ENCODE data around the gene SIX1. TPM values are rescaled to one million over a fixed set of nuclear protein-coding genes. Genes with fewer than 3 reads are reported as not detected.

The SIX1 gene
- total and polyA plus RNA-seq, 2 of the 13 experiments (the other 11 are each of a cell fraction or from before 2014, with no cell fraction given) = 1.7 to 6.5 TPM

DNA sequence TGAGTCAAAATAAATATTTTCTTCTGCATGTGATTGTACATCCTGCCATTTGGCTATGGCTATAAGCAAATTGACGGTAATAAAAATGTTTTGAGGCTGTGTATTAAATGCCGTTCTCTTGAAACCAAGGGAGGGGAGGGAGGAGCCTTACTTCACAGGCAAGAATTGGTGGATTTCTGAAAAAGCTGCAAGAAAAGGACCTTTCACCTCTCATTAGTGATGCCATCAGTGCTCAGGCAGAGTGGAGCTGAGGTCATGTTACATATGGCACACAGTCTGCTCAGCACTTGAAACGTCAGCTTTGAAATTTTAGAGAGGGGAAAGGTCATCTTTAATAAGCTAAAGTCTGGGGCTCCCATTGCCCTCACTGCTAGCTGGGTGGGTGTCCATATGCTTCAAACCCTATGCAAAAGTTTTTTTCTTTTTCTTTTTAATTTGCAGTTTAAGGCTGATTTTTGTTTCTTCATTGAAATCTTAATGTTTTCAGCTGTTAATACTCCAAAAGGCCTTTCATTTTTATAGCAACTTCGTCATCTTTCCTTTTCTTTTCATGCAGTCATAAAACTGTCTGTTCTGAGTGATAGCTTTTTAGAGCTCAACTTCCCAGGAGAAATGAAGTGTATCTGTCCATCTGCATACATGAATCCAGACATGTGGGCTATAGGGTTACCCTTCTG lies 9.8 kb upstream of the SIX1 start (continued):
- TF ChIP-seq ZNF251 (CRISPR knock-in tag; IDR thresholded peaks at IDR 0.05) (no peak), MZF1 (CRISPR knock-in tag; IDR thresholded peaks at IDR 0.05; ENCODE audit: borderline replicate concordance) (no peak), RXRB (CRISPR knock-in tag; IDR thresholded peaks at IDR 0.05; ENCODE audit: borderline replicate concordance) (peak; percentile 86), NPAS2 (CRISPR knock-in tag; IDR thresholded peaks at IDR 0.05; ENCODE audit: borderline replicate concordance) (no peak), ZNF724P (CRISPR knock-in tag; IDR thresholded peaks at IDR 0.05; ENCODE audit: borderline replicate concordance) (no peak), SALL1 (CRISPR knock-in tag; IDR thresholded peaks at IDR 0.05) (peak; percentile 27; the same call in 1 of the 2 replicates), ZBTB21 (CRISPR knock-in tag; IDR thresholded peaks at IDR 0.05) (peak; percentile 93), ZNF569 (CRISPR knock-in tag; IDR thresholded peaks at IDR 0.05; ENCODE audit: borderline replicate concordance) (no peak), ZNF350 (CRISPR knock-in tag; IDR thresholded peaks at IDR 0.05; ENCODE audit: borderline replicate concordance, low read depth) (no peak), GABPB1 (CRISPR knock-in tag; IDR thresholded peaks at IDR 0.05) (no peak), FOXK1 (CRISPR knock-in tag; IDR thresholded peaks at IDR 0.05; ENCODE audit: borderline replicate concordance, low read depth) (no peak), NFYB (CRISPR knock-in tag; IDR thresholded peaks at IDR 0.05) (no peak), ZNF180 (CRISPR knock-in tag; IDR thresholded peaks at IDR 0.05; ENCODE audit: borderline replicate concordance, low read depth) (no peak), CREB1 (IDR thresholded peaks at IDR 0.05) (peak; percentile 27; the same call in 1 of the 2 replicates), CREB1 (CRISPR knock-in tag; IDR thresholded peaks at IDR 0.05) (peak; percentile 48; the same call in 1 of the 2 replicates)
- TF ChIP-seq, protein P1, sequence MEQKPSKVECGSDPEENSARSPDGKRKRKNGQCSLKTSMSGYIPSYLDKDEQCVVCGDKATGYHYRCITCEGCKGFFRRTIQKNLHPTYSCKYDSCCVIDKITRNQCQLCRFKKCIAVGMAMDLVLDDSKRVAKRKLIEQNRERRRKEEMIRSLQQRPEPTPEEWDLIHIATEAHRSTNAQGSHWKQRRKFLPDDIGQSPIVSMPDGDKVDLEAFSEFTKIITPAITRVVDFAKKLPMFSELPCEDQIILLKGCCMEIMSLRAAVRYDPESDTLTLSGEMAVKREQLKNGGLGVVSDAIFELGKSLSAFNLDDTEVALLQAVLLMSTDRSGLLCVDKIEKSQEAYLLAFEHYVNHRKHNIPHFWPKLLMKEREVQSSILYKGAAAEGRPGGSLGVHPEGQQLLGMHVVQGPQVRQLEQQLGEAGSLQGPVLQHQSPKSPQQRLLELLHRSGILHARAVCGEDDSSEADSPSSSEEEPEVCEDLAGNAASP (CRISPR knock-in tag; IDR thresholded peaks at IDR 0.05; ENCODE audit: borderline replicate concordance) = peak; percentile 67; the same call in 1 of the 2 replicates
- TF ChIP-seq, protein P2, sequence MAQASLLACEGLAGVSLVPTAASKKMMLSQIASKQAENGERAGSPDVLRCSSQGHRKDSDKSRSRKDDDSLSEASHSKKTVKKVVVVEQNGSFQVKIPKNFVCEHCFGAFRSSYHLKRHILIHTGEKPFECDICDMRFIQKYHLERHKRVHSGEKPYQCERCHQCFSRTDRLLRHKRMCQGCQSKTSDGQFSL (CRISPR knock-in tag; IDR thresholded peaks at IDR 0.05) = no peak
- TF ChIP-seq, protein P3, sequence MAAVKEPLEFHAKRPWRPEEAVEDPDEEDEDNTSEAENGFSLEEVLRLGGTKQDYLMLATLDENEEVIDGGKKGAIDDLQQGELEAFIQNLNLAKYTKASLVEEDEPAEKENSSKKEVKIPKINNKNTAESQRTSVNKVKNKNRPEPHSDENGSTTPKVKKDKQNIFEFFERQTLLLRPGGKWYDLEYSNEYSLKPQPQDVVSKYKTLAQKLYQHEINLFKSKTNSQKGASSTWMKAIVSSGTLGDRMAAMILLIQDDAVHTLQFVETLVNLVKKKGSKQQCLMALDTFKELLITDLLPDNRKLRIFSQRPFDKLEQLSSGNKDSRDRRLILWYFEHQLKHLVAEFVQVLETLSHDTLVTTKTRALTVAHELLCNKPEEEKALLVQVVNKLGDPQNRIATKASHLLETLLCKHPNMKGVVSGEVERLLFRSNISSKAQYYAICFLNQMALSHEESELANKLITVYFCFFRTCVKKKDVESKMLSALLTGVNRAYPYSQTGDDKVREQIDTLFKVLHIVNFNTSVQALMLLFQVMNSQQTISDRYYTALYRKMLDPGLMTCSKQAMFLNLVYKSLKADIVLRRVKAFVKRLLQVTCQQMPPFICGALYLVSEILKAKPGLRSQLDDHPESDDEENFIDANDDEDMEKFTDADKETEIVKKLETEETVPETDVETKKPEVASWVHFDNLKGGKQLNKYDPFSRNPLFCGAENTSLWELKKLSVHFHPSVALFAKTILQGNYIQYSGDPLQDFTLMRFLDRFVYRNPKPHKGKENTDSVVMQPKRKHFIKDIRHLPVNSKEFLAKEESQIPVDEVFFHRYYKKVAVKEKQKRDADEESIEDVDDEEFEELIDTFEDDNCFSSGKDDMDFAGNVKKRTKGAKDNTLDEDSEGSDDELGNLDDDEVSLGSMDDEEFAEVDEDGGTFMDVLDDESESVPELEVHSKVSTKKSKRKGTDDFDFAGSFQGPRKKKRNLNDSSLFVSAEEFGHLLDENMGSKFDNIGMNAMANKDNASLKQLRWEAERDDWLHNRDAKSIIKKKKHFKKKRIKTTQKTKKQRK (IDR thresholded peaks at IDR 0.05; ENCODE audit: low read length) = no peak
- TF ChIP-seq, protein P4, sequence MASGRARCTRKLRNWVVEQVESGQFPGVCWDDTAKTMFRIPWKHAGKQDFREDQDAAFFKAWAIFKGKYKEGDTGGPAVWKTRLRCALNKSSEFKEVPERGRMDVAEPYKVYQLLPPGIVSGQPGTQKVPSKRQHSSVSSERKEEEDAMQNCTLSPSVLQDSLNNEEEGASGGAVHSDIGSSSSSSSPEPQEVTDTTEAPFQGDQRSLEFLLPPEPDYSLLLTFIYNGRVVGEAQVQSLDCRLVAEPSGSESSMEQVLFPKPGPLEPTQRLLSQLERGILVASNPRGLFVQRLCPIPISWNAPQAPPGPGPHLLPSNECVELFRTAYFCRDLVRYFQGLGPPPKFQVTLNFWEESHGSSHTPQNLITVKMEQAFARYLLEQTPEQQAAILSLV (CRISPR knock-in tag; IDR thresholded peaks at IDR 0.05; ENCODE audit: borderline replicate concordance) = no peak
- TF ChIP-seq, protein P5, sequence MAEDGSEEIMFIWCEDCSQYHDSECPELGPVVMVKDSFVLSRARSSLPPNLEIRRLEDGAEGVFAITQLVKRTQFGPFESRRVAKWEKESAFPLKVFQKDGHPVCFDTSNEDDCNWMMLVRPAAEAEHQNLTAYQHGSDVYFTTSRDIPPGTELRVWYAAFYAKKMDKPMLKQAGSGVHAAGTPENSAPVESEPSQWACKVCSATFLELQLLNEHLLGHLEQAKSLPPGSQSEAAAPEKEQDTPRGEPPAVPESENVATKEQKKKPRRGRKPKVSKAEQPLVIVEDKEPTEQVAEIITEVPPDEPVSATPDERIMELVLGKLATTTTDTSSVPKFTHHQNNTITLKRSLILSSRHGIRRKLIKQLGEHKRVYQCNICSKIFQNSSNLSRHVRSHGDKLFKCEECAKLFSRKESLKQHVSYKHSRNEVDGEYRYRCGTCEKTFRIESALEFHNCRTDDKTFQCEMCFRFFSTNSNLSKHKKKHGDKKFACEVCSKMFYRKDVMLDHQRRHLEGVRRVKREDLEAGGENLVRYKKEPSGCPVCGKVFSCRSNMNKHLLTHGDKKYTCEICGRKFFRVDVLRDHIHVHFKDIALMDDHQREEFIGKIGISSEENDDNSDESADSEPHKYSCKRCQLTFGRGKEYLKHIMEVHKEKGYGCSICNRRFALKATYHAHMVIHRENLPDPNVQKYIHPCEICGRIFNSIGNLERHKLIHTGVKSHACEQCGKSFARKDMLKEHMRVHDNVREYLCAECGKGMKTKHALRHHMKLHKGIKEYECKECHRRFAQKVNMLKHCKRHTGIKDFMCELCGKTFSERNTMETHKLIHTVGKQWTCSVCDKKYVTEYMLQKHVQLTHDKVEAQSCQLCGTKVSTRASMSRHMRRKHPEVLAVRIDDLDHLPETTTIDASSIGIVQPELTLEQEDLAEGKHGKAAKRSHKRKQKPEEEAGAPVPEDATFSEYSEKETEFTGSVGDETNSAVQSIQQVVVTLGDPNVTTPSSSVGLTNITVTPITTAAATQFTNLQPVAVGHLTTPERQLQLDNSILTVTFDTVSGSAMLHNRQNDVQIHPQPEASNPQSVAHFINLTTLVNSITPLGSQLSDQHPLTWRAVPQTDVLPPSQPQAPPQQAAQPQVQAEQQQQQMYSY (CRISPR knock-in tag; IDR thresholded peaks at IDR 0.05) = no peak
